HG03159 (cell line): ENCODE data around the gene NPY4R.
"Not testable (repeated sequence)": the region's sequence is repeated elsewhere in the genome, so short reads cannot be mapped to it uniquely, and the experiment has no call there.

ENCODE experiments used
- ATAC-seq: cut with Tn5 transposase; IDR thresholded peaks from one replicate; pipeline ENCODE4 v1.9.1; 2021; ENCODE audit warnings: mild to moderate bottlenecking, moderate library complexity; ENCODE audit not compliant: unreplicated experiment

Gene NPY4R

DNA sequence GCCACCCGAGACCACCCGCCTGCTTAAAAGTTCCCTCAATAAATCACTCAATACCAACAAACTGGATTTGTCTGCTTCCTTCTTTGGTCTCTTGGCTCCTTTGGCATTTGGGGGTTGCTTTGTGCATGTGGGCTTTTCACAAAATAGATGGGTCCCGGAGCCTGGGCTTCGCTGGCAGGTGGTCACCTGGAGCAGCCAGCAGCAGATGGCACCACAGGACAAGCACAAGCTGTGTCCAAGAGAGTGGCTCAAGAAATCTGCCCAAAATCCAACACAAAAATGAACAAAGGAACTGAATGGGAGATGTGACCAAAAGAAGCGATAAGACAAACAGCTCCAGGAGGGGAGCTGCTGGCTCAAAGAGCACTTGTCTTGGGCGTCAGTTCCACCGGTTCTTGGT is 6.2 kb downstream of the NPY4R start:
- not testable (repeated sequence) for ATAC-seq

- not testable (repeated sequence) for ATAC-seq
Observed at GRCh38 chr10:46457071-46457470, 8.7 kb downstream of the NPY4R start.

- not testable (repeated sequence) for ATAC-seq
Observed at GRCh38 chr10:46455992-46456391, 9.8 kb downstream of the NPY4R start.

GRCh38 chr10:46451365-46451764 is 14.4 kb downstream of the NPY4R start:
- not testable (repeated sequence) for ATAC-seq

DNA sequence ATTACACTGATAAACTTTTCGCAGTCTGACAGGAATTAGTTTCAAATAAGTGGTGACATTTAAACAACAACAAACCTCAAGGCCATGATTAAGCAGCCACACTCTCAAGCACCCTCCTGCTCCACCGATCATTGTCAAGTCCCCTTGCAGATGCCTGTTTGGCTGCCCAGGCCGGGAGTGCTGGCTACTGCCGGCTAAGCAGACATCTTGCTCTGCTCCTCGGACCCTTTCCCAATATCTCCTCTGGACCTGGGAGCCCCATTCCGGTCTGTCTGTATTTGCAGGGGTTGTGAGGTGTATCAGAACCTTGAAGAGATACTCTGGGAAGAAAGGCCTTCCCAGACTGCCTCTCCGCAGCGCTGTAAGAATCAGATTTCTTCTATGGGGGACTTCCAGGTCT is 14.9 kb downstream of the NPY4R start:
- ATAC-seq: not testable (repeated sequence)

DNA sequence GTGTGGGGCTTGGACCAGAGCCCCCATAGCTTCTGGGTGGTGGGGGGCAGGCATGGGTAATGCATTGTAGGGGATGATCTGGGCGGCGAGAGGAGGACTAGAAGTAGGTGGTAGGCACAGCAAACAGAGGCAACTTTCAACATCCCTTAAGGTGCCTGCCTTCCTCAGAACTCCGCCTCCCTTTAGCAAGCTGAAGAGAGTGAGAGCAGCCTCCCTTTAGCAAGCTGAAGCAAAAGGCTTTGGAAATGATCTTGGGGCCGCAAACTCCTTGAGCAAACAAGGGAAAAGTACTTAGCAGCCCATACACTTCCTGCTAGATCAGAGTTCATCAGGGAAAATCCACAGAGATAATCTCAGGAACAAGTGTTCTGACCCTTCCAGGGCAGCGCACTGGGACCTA is 18.3 kb downstream of the NPY4R start:
- not testable (repeated sequence) for ATAC-seq

- not testable (repeated sequence) for ATAC-seq
Observed at GRCh38 chr10:46445389-46446122, 20.2 kb downstream of the NPY4R start.

GRCh38 chr10:46443422-46443821 is 22.3 kb downstream of the NPY4R start:
- ATAC-seq: not testable (repeated sequence)

- ATAC-seq: not testable (repeated sequence)
Observed at GRCh38 chr10:46442706-46443275, 23.0 kb downstream of the NPY4R start.

GRCh38 chr10:46441837-46442278 is 23.9 kb downstream of the NPY4R start:
- not testable (repeated sequence) for ATAC-seq

DNA sequence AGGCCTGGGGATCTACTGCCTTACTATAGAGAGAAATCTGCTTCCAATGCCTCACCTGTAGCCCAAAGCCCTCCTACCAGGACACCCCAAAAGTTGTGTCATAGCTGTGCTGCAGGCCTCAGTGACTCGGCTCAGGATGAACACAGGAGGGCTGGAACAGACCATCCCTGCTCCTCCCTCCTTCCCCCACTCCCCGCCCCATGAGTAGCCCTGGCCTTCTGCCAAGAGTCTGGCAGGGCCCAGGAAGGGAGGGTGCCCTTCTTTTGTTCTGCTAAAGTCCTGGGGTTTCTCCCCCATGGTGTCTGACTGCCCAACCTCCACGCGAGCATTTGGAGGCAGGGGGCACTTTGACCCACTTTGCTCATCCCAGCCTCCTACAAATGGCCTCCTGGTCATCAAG is 24.8 kb downstream of the NPY4R start:
- not testable (repeated sequence) for ATAC-seq

DNA sequence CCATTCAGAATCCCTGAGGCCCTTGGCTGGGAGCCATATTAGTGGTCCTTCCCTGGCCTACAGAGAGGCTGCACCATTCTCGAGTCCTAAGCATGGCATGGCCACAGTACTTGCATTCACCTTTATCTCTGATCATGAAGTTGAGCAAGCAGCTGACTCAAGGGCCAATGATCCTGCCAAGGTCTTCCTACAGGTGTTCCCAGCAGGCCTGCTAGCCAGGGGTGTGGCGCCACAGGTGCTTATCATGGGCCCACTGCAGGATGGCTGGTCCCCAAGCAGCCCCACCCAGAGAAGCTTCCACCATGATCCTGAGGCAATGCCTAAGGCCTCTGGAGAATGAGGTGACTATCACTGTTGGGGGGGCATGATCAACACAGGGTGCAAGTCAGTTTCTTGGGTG is 42.2 kb downstream of the NPY4R start:
- not testable (repeated sequence) for ATAC-seq

DNA sequence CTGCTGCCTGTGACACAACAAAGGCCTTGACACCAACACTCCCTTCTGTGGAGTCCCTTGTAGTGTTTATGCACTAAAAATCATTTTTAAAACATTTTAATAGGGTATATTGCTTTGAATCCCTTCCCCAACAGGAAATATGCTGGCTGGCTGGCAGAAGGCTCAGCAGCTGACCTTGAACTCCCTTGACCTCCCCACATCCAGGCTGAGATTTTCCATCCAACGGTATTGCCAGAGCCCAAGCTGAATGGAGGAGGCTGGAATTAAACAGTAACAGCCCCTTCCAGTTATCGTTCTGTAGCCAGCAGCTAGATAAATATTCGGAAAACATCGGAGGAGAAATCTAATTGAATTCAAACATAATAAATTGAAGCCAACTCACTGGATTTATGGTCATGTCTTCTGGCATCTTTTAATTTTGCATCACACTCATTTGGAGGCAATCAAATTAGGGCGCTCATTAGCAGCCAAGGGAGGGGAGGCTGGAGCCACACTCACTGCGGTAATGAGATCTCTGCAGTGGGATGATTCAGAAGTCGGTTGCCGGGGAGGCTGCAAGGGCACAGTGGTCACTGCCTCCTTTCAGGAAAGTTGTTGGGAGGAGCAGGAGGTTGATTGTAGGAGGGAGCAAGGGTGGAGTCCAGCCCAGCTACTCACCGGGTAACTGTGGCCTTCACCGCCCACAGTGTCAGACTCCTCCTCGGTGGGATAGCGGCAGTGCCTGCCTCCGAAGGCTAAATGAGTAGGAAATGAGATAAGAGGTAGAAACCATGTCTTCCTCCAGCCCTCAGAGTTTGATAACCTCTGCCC is 46.0 kb downstream of the NPY4R start:
- ATAC-seq: not testable (repeated sequence)

DNA sequence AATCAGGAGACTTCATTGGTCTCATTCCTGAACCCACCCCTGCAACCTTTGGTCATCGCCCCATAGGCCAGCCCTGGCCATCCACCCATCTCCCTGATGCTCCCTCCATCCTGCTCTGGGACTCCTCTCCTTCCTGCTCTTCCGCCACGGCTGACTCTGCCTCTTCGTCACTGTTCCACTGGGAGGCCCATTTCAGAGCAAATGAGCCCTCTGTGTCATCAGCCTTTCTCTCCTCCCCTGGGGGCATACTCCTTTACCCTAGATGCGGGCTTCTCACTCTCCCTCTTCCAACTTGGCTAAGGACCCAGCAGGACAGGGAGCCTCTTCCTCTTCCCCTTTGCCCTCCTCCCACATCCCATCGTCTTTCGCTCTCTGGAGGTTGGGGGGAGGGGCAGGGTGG is 47.5 kb downstream of the NPY4R start:
- ATAC-seq: not testable (repeated sequence)

DNA sequence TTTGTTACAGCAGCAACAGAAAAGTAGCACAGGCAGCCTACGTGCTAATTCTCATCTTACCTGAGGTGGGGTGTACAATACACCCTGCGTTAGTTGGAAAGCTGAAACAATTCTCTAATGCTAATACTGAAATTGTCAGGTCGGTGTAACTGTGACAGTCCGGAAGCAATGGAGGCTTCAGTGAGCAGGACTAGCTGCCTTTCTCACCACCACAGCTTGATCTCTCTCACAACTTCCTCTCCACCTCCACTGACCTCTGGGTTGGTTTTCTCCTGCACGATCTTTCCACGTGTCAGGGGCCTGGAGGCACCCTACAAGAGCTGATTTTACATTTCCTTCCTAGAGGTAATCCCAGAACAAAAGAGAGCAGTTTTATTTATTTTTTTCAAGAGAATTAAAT is 50.5 kb downstream of the NPY4R start:
- ATAC-seq: not testable (repeated sequence)

DNA sequence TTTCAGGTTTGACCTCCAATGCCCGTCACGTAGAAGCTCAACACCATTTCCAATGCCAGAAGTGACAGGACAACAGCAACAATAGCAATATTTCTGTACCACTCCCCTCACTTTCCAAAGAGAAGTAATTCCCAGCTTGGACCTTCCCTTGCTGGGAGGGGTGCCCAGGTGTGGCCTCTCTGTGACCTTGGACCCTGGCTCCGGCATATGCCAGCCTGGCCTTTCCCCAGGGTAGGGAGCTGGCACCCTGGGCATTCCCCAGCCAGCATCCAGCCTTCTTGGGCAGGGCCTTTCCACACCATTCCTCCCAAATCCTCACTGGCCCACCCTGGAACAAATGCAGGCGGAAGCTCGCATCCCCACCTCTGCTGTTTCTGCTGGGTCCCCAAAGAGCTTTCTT is 53.1 kb downstream of the NPY4R start:
- not testable (repeated sequence) for ATAC-seq

DNA sequence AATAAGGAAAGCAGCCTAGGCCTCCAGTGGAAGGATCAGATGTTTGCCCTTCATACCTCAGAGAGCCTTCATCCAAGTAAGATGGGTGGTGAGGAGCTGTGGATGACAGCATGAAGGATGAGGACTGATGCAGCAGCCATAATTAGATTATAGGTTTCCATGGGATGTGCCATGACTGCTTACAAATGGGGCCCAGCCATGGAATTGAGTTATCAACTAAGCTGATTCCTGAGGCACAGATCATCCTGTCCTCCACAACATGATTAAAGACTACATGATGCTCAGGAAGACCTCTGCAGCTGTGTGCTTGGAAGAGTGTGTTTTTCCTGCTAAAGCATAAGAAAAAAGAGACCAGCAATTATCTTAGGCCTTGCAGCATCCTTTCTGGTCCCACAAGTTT is 54.6 kb downstream of the NPY4R start:
- ATAC-seq: not testable (repeated sequence)
